ENCODE results near the gene CNOT4.
"Not testable (repeated sequence)": the region's sequence is repeated elsewhere in the genome, so short reads cannot be mapped to it uniquely, and the experiment has no call there.

The CNOT4 gene

GRCh38 chr7:135449436-135449835 is 60.5 kb downstream of the CNOT4 start:
- no peak for DNase-seq

GRCh38 chr7:135448753-135449152 is 61.1 kb downstream of the CNOT4 start:
- DNase-seq: no peak

- no peak for DNase-seq
Observed at GRCh38 chr7:135447748-135448147, 62.2 kb downstream of the CNOT4 start.

- no peak for DNase-seq
Observed at GRCh38 chr7:135445690-135446089, 64.2 kb downstream of the CNOT4 start.

GRCh38 chr7:135445266-135445665 is 64.6 kb downstream of the CNOT4 start:
- not testable (repeated sequence) for DNase-seq

- DNase-seq: no peak
Observed at GRCh38 chr7:135441791-135442190, 68.1 kb downstream of the CNOT4 start.

- no peak for DNase-seq
Observed at GRCh38 chr7:135434047-135434446, 75.9 kb downstream of the CNOT4 start.

GRCh38 chr7:135430626-135431025 is 79.3 kb downstream of the CNOT4 start:
- DNase-seq: no peak

- DNase-seq: no peak
Observed at GRCh38 chr7:135428879-135429278, 81.0 kb downstream of the CNOT4 start.

- no peak for DNase-seq
Observed at GRCh38 chr7:135428011-135428410, 81.9 kb downstream of the CNOT4 start.

GRCh38 chr7:135427166-135427565 is 82.7 kb downstream of the CNOT4 start:
- no peak for DNase-seq

GRCh38 chr7:135425036-135425435 is 84.9 kb downstream of the CNOT4 start:
- DNase-seq: no peak

- no peak for DNase-seq
Observed at GRCh38 chr7:135420786-135421185, 89.1 kb downstream of the CNOT4 start.

- no peak for DNase-seq
Observed at GRCh38 chr7:135416431-135416830, 93.5 kb downstream of the CNOT4 start.

- no peak for DNase-seq
Observed at GRCh38 chr7:135414850-135415439, 95.0 kb downstream of the CNOT4 start.

- DNase-seq: no peak
Observed at GRCh38 chr7:135414208-135414607, 95.7 kb downstream of the CNOT4 start.

GRCh38 chr7:135411098-135411497 is 98.8 kb downstream of the CNOT4 start:
- no peak for DNase-seq

GRCh38 chr7:135410543-135410942 is 99.4 kb downstream of the CNOT4 start:
- DNase-seq: no peak

- no peak for DNase-seq
Observed at GRCh38 chr7:135409845-135410542, 99.9 kb downstream of the CNOT4 start.

- DNase-seq: no peak
Observed at GRCh38 chr7:135407884-135408283, 102.0 kb downstream of the CNOT4 start.

- no peak for DNase-seq
Observed at GRCh38 chr7:135406918-135407317, 103.0 kb downstream of the CNOT4 start.

- DNase-seq: no peak
Observed at GRCh38 chr7:135405969-135406368, 103.9 kb downstream of the CNOT4 start.

GRCh38 chr7:135403302-135403701 is 106.6 kb downstream of the CNOT4 start:
- DNase-seq: no peak

- no peak for DNase-seq
Observed at GRCh38 chr7:135397689-135398088, 112.2 kb downstream of the CNOT4 start.

GRCh38 chr7:135392701-135393100 is 117.2 kb downstream of the CNOT4 start:
- no peak for DNase-seq

Measured in SHP77 treated with DMSO at 0.1 percent for 48 hours (cell line).